ENCODE data around the gene PLPPR1.

PLPPR1 gene

DNA sequence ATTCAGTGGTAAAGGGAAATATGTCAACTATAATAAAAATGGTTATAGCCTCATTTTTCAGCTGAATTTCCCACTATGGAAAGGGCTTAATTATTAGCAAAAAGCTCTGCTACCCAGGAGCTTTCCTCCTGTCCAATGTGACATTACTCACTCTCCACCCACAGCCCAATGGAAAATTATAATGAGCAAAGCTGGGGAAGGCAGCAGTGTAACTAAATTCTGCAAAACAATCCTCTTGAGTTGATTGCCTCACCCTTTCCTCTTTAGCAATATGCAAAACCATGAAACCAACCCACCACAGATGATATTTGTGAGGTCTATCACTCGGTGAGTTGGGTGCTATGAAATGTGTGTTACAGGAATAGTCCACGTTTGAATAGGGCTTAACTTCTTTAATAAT is 14.0 kb upstream of the PLPPR1 start:
- DNase-seq (ENCODE audit: low read depth, low spot score): no peak
- ChIA-PET POLR2A (no interaction called here), CTCF (no interaction called here)
- no peak overlapping the region for H3K4me3 ChIP-seq (ENCODE audit: low read depth, low read length)
- TF ChIP-seq, protein P1, sequence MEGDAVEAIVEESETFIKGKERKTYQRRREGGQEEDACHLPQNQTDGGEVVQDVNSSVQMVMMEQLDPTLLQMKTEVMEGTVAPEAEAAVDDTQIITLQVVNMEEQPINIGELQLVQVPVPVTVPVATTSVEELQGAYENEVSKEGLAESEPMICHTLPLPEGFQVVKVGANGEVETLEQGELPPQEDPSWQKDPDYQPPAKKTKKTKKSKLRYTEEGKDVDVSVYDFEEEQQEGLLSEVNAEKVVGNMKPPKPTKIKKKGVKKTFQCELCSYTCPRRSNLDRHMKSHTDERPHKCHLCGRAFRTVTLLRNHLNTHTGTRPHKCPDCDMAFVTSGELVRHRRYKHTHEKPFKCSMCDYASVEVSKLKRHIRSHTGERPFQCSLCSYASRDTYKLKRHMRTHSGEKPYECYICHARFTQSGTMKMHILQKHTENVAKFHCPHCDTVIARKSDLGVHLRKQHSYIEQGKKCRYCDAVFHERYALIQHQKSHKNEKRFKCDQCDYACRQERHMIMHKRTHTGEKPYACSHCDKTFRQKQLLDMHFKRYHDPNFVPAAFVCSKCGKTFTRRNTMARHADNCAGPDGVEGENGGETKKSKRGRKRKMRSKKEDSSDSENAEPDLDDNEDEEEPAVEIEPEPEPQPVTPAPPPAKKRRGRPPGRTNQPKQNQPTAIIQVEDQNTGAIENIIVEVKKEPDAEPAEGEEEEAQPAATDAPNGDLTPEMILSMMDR (IDR thresholded peaks at IDR 0.05; ENCODE audit: insufficient read depth, low read length, missing control alignments): no peak

GRCh38 chr9:101018467-101018866 is 10.1 kb upstream of the PLPPR1 start:
- H3K4me3 ChIP-seq (ENCODE audit: low read depth, low read length): no peak overlapping the region
- ChIA-PET CTCF (no interaction called here), POLR2A (no interaction called here)
- TF ChIP-seq, protein P1 (IDR thresholded peaks at IDR 0.05; ENCODE audit: insufficient read depth, low read length, missing control alignments): no peak
- no peak for DNase-seq (ENCODE audit: low read depth, low spot score)

- POLR2A ChIA-PET: no interaction called here
- H3K4me3 ChIP-seq (ENCODE audit: low read depth, low read length): no peak overlapping the region
Observed at GRCh38 chr9:101022704-101023103, 5.8 kb upstream of the PLPPR1 start.

DNA sequence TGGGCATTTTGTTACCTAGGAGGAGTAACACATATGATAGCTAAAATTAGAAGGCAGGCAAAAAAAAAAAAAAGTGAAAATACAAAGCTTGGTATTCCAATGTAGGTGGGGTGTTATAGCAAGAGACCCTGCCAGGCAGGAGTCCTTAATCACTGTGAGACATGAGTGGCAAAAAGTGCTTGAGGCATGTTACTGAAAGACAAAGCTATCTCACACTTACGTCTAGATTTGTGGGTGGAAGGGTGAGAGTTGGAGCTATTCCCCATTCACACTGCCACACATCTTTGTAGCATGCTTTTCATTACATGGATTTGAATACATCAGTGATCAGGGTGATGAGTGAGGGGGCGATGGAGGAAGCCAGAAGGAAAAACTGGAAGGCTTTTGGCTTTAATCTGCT is 2.6 kb upstream of the PLPPR1 start:
- CTCF ChIA-PET: no interaction called here
- POLR2A ChIA-PET: no interaction called here
- H3K4me3 ChIP-seq (ENCODE audit: low read depth, low read length): no peak overlapping the region
- no peak for DNase-seq (ENCODE audit: low read depth, low spot score)
- TF ChIP-seq, protein P1 (IDR thresholded peaks at IDR 0.05; ENCODE audit: insufficient read depth, low read length, missing control alignments): no peak

More at GRCh38 chr9:101022704-101023103, 5.8 kb upstream of the PLPPR1 start:
- no peak for DNase-seq (ENCODE audit: low read depth, low spot score)
- CTCF ChIA-PET: no interaction called here
- TF ChIP-seq, protein P1 (IDR thresholded peaks at IDR 0.05; ENCODE audit: insufficient read depth, low read length, missing control alignments): no peak

DNA sequence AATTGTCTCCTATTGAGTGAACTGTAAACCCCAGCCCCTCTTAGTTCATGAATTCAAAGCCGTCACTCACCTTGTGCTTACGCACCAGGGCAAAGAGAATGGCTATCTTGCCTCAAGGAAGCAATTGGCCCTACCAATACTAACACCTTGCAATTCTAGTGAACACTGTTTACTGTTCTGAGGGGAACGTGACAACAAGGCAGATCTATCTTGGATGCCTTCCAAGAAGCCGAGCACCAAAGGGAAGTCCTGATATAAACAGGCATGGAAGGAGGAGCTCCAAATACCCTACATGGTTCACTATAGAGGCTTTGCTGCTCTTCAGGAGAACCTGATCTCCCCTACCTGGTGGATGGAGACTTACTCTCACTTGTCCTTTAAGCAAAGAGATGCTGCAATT is 1.7 kb upstream of the PLPPR1 start:
- no peak for DNase-seq (ENCODE audit: low read depth, low spot score)
- POLR2A ChIA-PET: no interaction called here
- CTCF ChIA-PET: no interaction called here
- TF ChIP-seq, protein P1 (IDR thresholded peaks at IDR 0.05; ENCODE audit: insufficient read depth, low read length, missing control alignments): no peak
- H3K4me3 ChIP-seq (ENCODE audit: low read depth, low read length): no peak overlapping the region

DNA sequence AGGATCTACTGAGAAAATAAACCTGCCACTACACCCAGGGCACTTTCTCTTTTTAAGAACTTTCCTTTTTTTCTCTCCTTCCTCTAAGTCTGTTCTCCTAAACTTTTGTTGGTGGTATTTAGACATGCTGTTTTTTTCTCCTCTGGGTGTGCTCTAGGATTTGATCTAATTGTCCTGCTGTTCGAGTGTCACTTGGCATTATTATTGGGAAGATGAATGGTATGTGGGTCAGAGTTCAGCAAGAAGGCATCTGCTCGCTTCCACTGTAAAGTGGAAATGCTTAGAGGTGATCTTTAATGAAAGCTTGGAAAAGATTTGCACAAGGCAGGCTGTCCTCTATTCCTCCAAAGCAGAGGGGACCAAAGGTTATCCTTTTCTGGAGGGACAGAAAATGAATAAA is 1.3 kb upstream of the PLPPR1 start:
- CTCF ChIA-PET: no interaction called here
- TF ChIP-seq, protein P1 (IDR thresholded peaks at IDR 0.05; ENCODE audit: insufficient read depth, low read length, missing control alignments): no peak
- POLR2A ChIA-PET: no interaction called here
- DNase-seq (ENCODE audit: low read depth, low spot score): no peak
- no peak overlapping the region for H3K4me3 ChIP-seq (ENCODE audit: low read depth, low read length)

Data from AG04449 (cell line).